HCT116 (cell line): ENCODE measurements around the gene TBC1D22B.

ENCODE experiments used
- CTCF ChIP-seq, 3 experiments: fragments of 200-600 bp in 1 of 3; sonication (generic) in 1 of 3; IDR thresholded peaks in 2 of 3; conservative IDR thresholded peaks in 1 of 3; 2 replicates each; pipeline ENCODE4 v1.5.1; 2012 to 2017; ENCODE audit warnings: low read depth in 2 of 3, low read length in 2 of 3, antibody characterized with exemption in 1 of 3, borderline replicate concordance in 1 of 3, control low read depth in 1 of 3, mild to moderate bottlenecking in 1 of 3, mixed read lengths in 1 of 3, mixed run types in 1 of 3, moderate library complexity in 1 of 3; ENCODE audit not compliant: insufficient read depth in 1 of 3
- EZH2 ChIP-seq: fragments of 200-600 bp; sonication (generic); IDR thresholded peaks from 2 replicates; pipeline ENCODE4 v1.6.1; 2017; ENCODE audit warnings: antibody characterized with exemption, mixed run types
- FOSL1 ChIP-seq: IDR thresholded peaks from 2 replicates; pipeline ENCODE4 v1.6.1; 2012; ENCODE audit warnings: low read depth
- MAX ChIP-seq: IDR thresholded peaks from 2 replicates; pipeline ENCODE4 v1.6.1; 2012
- POLR2A ChIP-seq: IDR thresholded peaks from 2 replicates; pipeline ENCODE4 v1.7.0; 2011; ENCODE audit warnings: borderline replicate concordance; ENCODE audit not compliant: insufficient read depth, insufficient read length; ENCODE audit errors: extremely low read depth
- POLR2AphosphoS5 ChIP-seq: IDR thresholded peaks from 2 replicates; pipeline ENCODE4 v1.6.1; 2011; ENCODE audit warnings: mild to moderate bottlenecking, low read depth, low read length, moderate library complexity
- RAD21 ChIP-seq: IDR thresholded peaks from 2 replicates; pipeline ENCODE4 v1.6.1; 2012; ENCODE audit warnings: low read depth, mild to moderate bottlenecking
- REST ChIP-seq: IDR thresholded peaks from 2 replicates; pipeline ENCODE4 v1.6.1; 2012; ENCODE audit warnings: low read depth
- SIN3A ChIP-seq: IDR thresholded peaks from 2 replicates; pipeline ENCODE4 v1.6.1; 2012; ENCODE audit warnings: low read depth
- SP1 ChIP-seq: IDR thresholded peaks from 2 replicates; pipeline ENCODE4 v1.6.1; 2012; ENCODE audit warnings: low read depth
- TCF7L2 ChIP-seq: IDR thresholded peaks from 2 replicates; pipeline ENCODE4 v1.7.0; 2011; ENCODE audit warnings: borderline replicate concordance, inconsistent platforms; ENCODE audit not compliant: insufficient read depth, insufficient read length; ENCODE audit errors: extremely low read depth

GRCh38 chr6:37369321-37370201 lies 112.0 kb downstream of the TBC1D22B start:
- no peak for TF ChIP-seq POLR2A
- no peak for TF ChIP-seq CTCF (IDR thresholded peaks at IDR 0.05 in 2 of 3, conservative IDR thresholded peaks at IDR 0.05 in 1 of 3; ENCODE audit: borderline replicate concordance in 1 of 3, insufficient read depth in 1 of 3, low read depth in 2 of 3, low read length in 2 of 3)
- no peak for TF ChIP-seq POLR2AphosphoS5
- no peak for TF ChIP-seq FOSL1
- no peak for TF ChIP-seq REST
- TF ChIP-seq MAX = no peak
- TF ChIP-seq EZH2 = no peak
- no peak for TF ChIP-seq SIN3A
- TF ChIP-seq SP1 = no peak
- no peak for TF ChIP-seq TCF7L2
- TF ChIP-seq RAD21 = no peak
